OCI-LY1 (cell line): ENCODE measurements around the gene BIN1.

Source experiments
- H2AFZ ChIP-seq: fragments of 200-600 bp; sonication (generic), shearing (Covaris generic); 2 replicates; pipeline ENCODE4 v1.6.0; 2014; ENCODE audit warnings: antibody characterized with exemption, mild to moderate bottlenecking, low read length
- H3F3A ChIP-seq: fragments of 200-600 bp; sonication (generic), shearing (Covaris generic); 2 replicates; pipeline ENCODE4 v1.6.0; 2014; ENCODE audit warnings: mild to moderate bottlenecking, antibody characterized with exemption, low read length, moderate library complexity; ENCODE audit not compliant: insufficient read depth
- H3K27ac ChIP-seq: fragments of 200-600 bp; sonication (generic); 2 replicates; pipeline ENCODE4 v1.5.1; 2014; ENCODE audit warnings: low read length, mixed run types, mild to moderate bottlenecking, low read depth; ENCODE audit not compliant: poor library complexity, severe bottlenecking
- H3K27me3 ChIP-seq: fragments of 200-600 bp; sonication (generic); 2 replicates; pipeline ENCODE4 v1.6.0; 2014; ENCODE audit warnings: antibody characterized with exemption, mild to moderate bottlenecking, low read length, moderate library complexity; ENCODE audit not compliant: insufficient read depth
- H3K36me3 ChIP-seq: fragments of 200-600 bp; sonication (generic); 2 replicates; pipeline ENCODE4 v1.6.1; 2014; ENCODE audit warnings: mild to moderate bottlenecking, antibody characterized with exemption, low read length, moderate library complexity, mixed read lengths; ENCODE audit not compliant: insufficient read depth
- H3K4me1 ChIP-seq: fragments of 200-600 bp; sonication (generic); 2 replicates; pipeline ENCODE4 v1.5.1; 2014; ENCODE audit warnings: mild to moderate bottlenecking, low read length, moderate library complexity; ENCODE audit not compliant: insufficient read depth, severe bottlenecking
- H3K4me2 ChIP-seq: fragments of 200-600 bp; sonication (generic), shearing (Covaris generic); 2 replicates; pipeline ENCODE4 v1.6.1; 2014; ENCODE audit warnings: low read length
- H3K4me3 ChIP-seq: fragments of 200-600 bp; sonication (generic); 2 replicates; pipeline ENCODE4 v1.5.1; 2014; ENCODE audit warnings: low read length, low read depth, mild to moderate bottlenecking, mixed read lengths; ENCODE audit not compliant: poor library complexity, severe bottlenecking
- H3K79me2 ChIP-seq: fragments of 200-600 bp; shearing (Covaris generic); 2 replicates; pipeline ENCODE4 v1.6.1; 2016; ENCODE audit warnings: mixed run types, low read length, mixed read lengths; ENCODE audit not compliant: insufficient read depth
- H3K9ac ChIP-seq: fragments of 200-600 bp; sonication (generic), shearing (Covaris generic); 2 replicates; pipeline ENCODE4 v1.6.1; 2014; ENCODE audit warnings: mild to moderate bottlenecking, low read length, mixed read lengths
- H3K9me2 ChIP-seq: fragments of 200-600 bp; sonication (generic), shearing (Covaris generic); 2 replicates; pipeline ENCODE4 v1.6.1; 2014; ENCODE audit warnings: low read depth, mild to moderate bottlenecking, low read length, mixed read lengths
- H3K9me3 ChIP-seq: fragments of 200-600 bp; shearing (Covaris generic); 2 replicates; pipeline ENCODE4 v1.6.1; 2014; ENCODE audit warnings: low read length, mixed read lengths
- H4K20me1 ChIP-seq: fragments of 200-600 bp; sonication (generic), shearing (Covaris generic); 2 replicates; pipeline ENCODE4 v1.6.0; 2016; ENCODE audit warnings: mild to moderate bottlenecking, low read length; ENCODE audit not compliant: insufficient read depth
- CTCF ChIP-seq: fragments of 200-600 bp; sonication (generic), shearing (Covaris generic); IDR thresholded peaks from 2 replicates; pipeline ENCODE4 v1.5.1; 2017; ENCODE audit warnings: mild to moderate bottlenecking, antibody characterized with exemption, low read length, moderate library complexity, mixed read lengths
- EZH2 ChIP-seq: fragments of 200-600 bp; sonication (generic), shearing (Covaris generic); IDR thresholded peaks from 2 replicates; pipeline ENCODE4 v1.8.0; 2017; ENCODE audit warnings: borderline replicate concordance, mixed run types, mild to moderate bottlenecking, antibody characterized with exemption, low read length, moderate library complexity, mixed read lengths

The BIN1 gene

GRCh38 chr2:127140538-127140937 lies 33.6 kb upstream of the BIN1 start:
- H3K4me3 ChIP-seq = no peak overlapping the region
- TF ChIP-seq EZH2 = no peak
- TF ChIP-seq CTCF = no peak
- H3F3A ChIP-seq = no peaks in the 10 kb centered on the region
- H3K4me1 ChIP-seq = no peaks in the 10 kb centered on the region
- H3K27me3 ChIP-seq = no peaks in the 10 kb centered on the region; the same call in 1 of the 2 replicates
- no peak overlapping the region for H3K9ac ChIP-seq
- no peak overlapping the region for H2AFZ ChIP-seq
- no peak overlapping the region for H3K4me2 ChIP-seq
- no peaks in the 10 kb centered on the region for H4K20me1 ChIP-seq
- peaks cover 7% of the 10 kb centered on the region; the same call in 1 of the 2 replicates for H3K9me3 ChIP-seq
- H3K9me2 ChIP-seq = no peaks in the 10 kb centered on the region
- no peaks in the 10 kb centered on the region for H3K36me3 ChIP-seq
- H3K27ac ChIP-seq = no peak overlapping the region
- no peaks in the 10 kb centered on the region for H3K79me2 ChIP-seq

- TF ChIP-seq CTCF = no peak
- TF ChIP-seq EZH2 = no peak
- Histone ChIP-seq H3K36me3 (no peaks in the 10 kb centered on the region), H3K4me1 (no peaks in the 10 kb centered on the region), H3K27ac (no peak overlapping the region), H2AFZ (no peak overlapping the region), H3K27me3 (no peaks in the 10 kb centered on the region; the same call in 1 of the 2 replicates), H3K9me3 (peaks cover 7% of the 10 kb centered on the region; the same call in 1 of the 2 replicates), H3K4me3 (no peak overlapping the region), H3K9ac (no peak overlapping the region), H3K9me2 (no peaks in the 10 kb centered on the region), H4K20me1 (no peaks in the 10 kb centered on the region), H3K4me2 (no peak overlapping the region), H3F3A (no peaks in the 10 kb centered on the region), H3K79me2 (no peaks in the 10 kb centered on the region)
These were observed 32.8 kb upstream of the BIN1 start for GRCh38 chr2:127139766-127140165.

- H3K36me3 ChIP-seq = no peaks in the 10 kb centered on the region
- H3K4me3 ChIP-seq = no peak overlapping the region
- no peak overlapping the region for H3K27ac ChIP-seq
- H3K9me3 ChIP-seq = peaks cover 7% of the 10 kb centered on the region; the same call in 1 of the 2 replicates
- no peak overlapping the region for H3K9ac ChIP-seq
- no peak overlapping the region for H2AFZ ChIP-seq
- no peaks in the 10 kb centered on the region for H4K20me1 ChIP-seq
- H3K9me2 ChIP-seq = no peaks in the 10 kb centered on the region
- TF ChIP-seq CTCF = no peak
- TF ChIP-seq EZH2 = no peak
- H3K79me2 ChIP-seq = no peaks in the 10 kb centered on the region
- H3K4me2 ChIP-seq = no peak overlapping the region
- H3K4me1 ChIP-seq = no peaks in the 10 kb centered on the region
- H3F3A ChIP-seq = no peaks in the 10 kb centered on the region
- no peaks in the 10 kb centered on the region; the same call in 1 of the 2 replicates for H3K27me3 ChIP-seq
These were observed 31.3 kb upstream of the BIN1 start for GRCh38 chr2:127138281-127138680.
